Right atrium auricular region (tissue), 2 donors: ENCODE measurements around the gene GAST. TPM values are rescaled to one million over a fixed set of nuclear protein-coding genes. Genes with fewer than 3 reads are reported as not detected.

ENCODE experiments used
- total RNA-seq, 2 donors: library from RNA; depleted of rRNA; stranded (reverse); fragments of >200 nt; gene quantifications; one replicate each; pipeline ENCODE4 v1.1.0, GENCODE V29; 2016

Gene GAST
- total RNA-seq, 2 donors from 2014 or later = not detected

Other genes starting within 250 kb of the GAST start
- gene KRT32, start 244.9 kb upstream of the GAST start, total RNA-seq = not detected
- gene KRT35, start 231.2 kb upstream of the GAST start, total RNA-seq = not detected
- gene KRT36, start 222.4 kb upstream of the GAST start, total RNA-seq = not detected
- gene KRT13, start 206.7 kb upstream of the GAST start, total RNA-seq = not detected
- gene KRT15, start 193.4 kb upstream of the GAST start, total RNA-seq = under 1 TPM in 1 of 2 donors, not detected in 1; 0.47 TPM
- 100 to 1,000 TPM in 1 of 2 donors, 10 to 100 TPM in 1; 27.8 to 165 TPM for gene KRT19, start 184.0 kb upstream of the GAST start, total RNA-seq
- gene KRT9, start 140.3 kb upstream of the GAST start, total RNA-seq = not detected
- 10 to 100 TPM in 1 of 2 donors, not detected in 1; 20.3 TPM for gene KRT14, start 125.4 kb upstream of the GAST start, total RNA-seq
- gene KRT16, start 99.6 kb upstream of the GAST start, total RNA-seq = 1 to 10 TPM in 1 of 2 donors, not detected in 1; 2.2 TPM
- not detected for gene KRT17, start 87.8 kb upstream of the GAST start, total RNA-seq
- gene EIF1, start 23.4 kb upstream of the GAST start, total RNA-seq = 100 to 1,000 TPM; 331 to 390 TPM
- under 1 TPM in 1 of 2 donors, not detected in 1; 0.08 TPM for gene HAP1, start 22.3 kb downstream of the GAST start, total RNA-seq
- 100 to 1,000 TPM; 234 to 256 TPM for gene JUP, start 74.4 kb downstream of the GAST start, total RNA-seq
- gene P3H4, start 99.6 kb downstream of the GAST start, total RNA-seq = 10 to 100 TPM; 15.4 to 16.2 TPM
- gene FKBP10, start 100.7 kb downstream of the GAST start, total RNA-seq = 10 to 100 TPM; 24.7 to 35.1 TPM
- gene NT5C3B, start 123.9 kb downstream of the GAST start, total RNA-seq = 10 to 100 TPM; 27.1 to 43.3 TPM
- not detected for gene KLHL10, start 125.5 kb downstream of the GAST start, total RNA-seq
- 1 to 10 TPM; 6.9 to 8.7 TPM for gene KLHL11, start 153.1 kb downstream of the GAST start, total RNA-seq
- gene ACLY, start 206.6 kb downstream of the GAST start, total RNA-seq = 10 to 100 TPM; 31.7 to 42.2 TPM
- gene ODAD4, start 218.3 kb downstream of the GAST start, total RNA-seq = under 1 TPM; 0.43 to 0.56 TPM